GM19035 (cell line): ENCODE measurements around the gene PTPN6.
A peak's percentile ranks its signal among the peaks of the same experiment; 100 is the strongest.
"Not testable (repeated sequence)": the region's sequence is repeated elsewhere in the genome, so short reads cannot be mapped to it uniquely, and the experiment has no call there.

Experiments used
- ATAC-seq: cut with Tn5 transposase; IDR thresholded peaks from one replicate; pipeline ENCODE4 v1.9.1; 2021; ENCODE audit not compliant: unreplicated experiment

PTPN6 gene

DNA sequence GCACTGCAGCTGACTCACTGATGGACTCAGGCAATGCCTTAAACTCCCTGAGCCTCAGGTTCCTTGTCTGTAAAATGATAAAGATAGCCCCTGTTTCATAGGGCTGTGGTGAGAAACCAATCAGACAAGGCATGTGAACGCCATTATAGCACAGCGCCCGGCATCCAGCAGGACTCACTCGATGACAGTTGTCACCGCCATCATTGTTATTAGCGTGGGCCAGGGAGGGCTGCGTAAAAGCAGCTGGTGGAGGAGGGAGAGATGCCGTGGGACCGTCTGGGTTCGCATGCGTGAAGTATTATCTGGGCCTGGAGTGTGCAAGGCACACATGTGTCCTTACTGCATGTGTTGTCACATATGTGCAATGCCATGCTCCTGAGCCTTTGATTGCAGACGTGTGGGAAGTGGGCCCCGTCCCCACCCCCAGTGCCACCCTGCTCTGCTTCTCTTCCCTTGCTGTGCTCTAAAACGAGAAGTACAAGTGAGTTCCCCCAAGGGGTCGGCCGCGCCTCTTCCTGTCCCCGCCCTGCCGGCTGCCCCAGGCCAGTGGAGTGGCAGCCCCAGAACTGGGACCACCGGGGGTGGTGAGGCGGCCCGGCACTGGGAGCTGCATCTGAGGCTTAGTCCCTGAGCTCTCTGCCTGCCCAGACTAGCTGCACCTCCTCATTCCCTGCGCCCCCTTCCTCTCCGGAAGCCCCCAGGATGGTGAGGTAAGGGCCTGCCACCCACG lies at the start of gene PTPN6:
Gene PTPN6 (plus strand): TSS at position 546 of the 730 bp plus-strand sequence. CDS start 157 bp downstream, at position 703.
- peak; percentile 18 for ATAC-seq

DNA sequence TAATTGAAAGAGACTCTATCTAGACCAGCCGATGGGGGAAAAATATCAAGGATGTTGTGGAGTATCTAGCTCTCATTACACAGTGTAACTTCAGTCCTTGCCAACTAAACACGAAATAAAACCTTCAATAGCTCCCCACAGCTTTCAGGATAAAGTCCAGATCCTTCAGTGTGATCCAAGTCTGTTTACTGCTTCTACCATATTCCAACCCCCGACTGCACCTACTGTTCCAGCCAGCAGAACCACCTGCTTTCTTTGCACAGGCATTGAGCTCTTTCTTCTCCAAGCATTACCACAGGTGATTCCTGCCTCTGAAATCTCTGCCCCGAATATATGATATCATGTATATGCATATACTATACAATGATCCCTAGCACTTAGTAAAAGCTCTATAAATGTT lies 48.7 kb upstream of the PTPN6 start:
- ATAC-seq, result no peak

DNA sequence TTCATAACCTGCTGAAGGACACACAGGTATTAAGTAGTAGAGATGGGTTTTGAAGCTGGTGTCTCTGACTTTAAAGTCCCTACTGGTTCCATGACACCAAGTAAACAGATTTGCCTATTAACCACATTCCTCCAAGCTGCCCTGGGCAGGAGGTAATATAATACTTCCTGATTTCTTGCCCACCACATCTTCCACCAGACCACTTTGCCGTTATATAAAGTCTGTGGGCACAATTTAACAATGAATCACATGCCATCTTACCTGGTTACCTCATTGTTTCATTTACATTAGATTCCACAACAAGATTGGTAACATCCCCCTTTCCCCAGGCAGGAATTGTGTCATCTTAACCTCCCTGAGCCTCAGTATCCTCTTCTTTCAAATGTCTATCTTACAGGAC lies 47.4 kb upstream of the PTPN6 start:
- ATAC-seq, result no peak

DNA sequence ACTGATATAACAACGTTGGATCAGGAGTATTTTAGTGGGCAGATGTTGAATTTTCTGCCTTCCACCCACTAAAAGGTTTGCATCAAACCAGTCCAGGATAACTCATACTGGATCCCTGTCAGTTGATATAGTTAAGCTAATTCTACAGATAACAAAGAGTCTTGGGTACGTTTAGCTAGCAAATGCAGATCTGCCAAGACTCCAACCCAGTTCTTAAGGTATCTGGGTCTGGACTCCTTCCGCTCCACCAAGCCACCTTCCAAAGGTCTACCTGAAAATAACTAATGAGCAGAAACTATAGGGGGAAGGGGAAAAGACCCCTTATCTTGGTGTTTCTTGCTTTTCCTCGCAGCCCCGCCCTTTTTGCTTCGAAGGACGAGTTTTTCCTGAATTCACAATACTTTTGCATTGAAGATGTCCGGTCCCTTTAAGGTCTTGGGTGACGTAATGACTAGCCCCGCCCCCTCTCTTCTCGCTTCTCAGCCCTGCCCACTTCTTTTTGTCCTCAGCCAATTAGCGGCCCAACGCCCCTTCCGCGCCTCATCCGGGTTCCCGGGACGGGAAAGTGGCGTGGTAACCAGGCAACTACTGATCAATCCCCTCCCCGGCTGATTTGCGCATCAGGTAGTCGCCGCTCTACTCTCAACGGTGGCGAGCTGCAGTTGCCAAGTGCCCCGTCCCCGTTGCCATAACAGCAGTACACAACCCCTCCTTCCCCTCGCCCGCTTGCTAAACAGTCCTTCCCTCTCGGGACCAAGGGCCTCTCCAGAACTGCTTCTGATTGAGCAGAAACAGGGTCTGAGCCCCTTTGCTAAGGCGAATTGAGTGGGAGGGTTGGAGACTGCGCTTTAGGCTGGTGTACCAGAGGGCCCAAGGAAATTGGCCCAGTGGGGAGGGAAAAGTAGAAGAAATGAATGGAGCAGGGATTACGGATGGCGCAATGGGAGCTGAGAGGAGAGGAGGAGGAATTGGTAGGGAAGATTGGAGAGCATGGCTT lies 46.6 kb upstream of the PTPN6 start, which contains the start of gene LRRC23:
Gene LRRC23 (plus strand): TSS at position 543 of the 997 bp plus-strand sequence. CDS start 812 bp downstream, outside the sequence.
- ATAC-seq, result peak; percentile 96

DNA sequence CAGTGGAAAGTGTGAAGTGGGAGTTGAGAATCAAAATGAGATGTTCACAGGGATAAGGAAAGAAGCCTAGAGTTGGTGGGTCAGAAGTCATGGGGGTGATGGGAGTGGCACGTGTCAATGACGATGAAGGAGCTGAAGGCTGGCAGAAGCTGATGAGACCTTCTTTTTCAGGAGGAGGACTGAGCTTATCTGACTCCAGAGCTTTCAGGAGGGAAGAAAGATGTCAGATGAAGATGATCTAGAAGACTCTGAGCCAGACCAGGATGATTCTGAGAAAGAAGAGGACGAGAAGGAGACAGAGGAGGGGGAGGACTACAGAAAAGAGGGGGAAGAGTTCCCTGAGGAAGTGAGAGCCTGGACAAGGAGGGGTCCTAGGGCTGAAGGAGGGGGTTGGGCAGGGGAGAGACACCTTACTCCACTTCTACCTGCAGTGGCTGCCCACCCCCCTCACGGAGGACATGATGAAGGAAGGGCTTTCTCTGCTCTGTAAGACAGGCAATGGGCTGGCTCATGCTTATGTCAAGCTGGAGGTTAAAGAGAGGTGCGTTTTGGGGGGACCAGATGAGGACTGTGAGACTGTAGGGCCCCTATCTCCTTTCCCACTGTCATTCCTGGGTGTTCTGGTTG lies 45.6 kb upstream of the PTPN6 start:
- no peak for ATAC-seq

DNA sequence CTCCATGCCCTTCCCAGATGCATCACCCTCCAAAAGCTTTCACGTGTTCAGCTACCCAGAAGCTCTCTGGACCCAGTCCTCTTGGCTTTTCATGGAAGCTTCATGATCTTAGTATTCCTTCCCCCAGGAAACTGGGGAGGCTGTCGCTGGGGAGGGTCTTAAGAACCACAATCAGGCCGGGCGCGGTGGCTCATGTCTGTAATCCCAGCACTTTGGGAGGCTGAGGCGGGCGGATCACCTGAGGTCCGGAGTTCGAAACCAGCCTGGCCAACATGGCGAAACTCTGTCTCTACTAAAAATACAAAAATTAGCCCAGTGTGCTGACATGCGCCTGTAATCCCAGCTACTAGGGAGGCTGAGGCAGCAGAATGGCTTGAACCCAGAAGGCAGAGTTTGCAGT lies 43.0 kb upstream of the PTPN6 start:
- ATAC-seq, result not testable (repeated sequence)

DNA sequence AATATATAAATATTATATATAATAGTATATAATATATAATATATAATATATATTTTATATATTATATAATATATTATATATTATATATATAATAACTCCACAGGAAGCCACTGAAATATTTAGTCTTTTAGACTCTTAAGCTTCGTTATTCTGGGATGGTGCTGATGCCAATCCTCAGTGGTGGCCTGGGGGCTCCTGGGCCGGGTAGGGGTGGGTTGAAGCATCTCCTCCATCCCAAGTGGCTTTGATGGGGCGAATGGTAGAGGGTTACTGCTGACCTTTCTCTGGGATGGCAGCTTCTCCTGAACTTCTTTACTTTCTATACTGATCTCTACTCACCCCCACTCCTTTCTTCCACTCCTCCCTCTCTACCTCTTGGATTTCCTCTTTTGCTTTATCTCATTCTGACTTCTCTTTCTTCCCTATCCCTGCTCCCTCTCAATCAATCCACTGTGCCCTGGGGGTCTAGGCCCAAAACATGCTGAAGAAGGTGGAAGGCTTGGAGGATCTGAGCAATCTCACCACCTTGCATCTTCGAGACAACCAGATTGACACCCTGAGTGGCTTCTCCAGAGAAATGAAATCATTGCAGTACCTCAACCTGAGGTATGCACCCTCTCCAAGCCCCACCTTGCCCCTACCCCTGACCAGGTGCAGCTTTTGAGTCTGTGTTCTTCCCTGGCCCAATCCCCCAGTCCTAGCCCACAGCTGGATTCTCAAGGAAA lies 41.6 kb upstream of the PTPN6 start:
- no peak for ATAC-seq

DNA sequence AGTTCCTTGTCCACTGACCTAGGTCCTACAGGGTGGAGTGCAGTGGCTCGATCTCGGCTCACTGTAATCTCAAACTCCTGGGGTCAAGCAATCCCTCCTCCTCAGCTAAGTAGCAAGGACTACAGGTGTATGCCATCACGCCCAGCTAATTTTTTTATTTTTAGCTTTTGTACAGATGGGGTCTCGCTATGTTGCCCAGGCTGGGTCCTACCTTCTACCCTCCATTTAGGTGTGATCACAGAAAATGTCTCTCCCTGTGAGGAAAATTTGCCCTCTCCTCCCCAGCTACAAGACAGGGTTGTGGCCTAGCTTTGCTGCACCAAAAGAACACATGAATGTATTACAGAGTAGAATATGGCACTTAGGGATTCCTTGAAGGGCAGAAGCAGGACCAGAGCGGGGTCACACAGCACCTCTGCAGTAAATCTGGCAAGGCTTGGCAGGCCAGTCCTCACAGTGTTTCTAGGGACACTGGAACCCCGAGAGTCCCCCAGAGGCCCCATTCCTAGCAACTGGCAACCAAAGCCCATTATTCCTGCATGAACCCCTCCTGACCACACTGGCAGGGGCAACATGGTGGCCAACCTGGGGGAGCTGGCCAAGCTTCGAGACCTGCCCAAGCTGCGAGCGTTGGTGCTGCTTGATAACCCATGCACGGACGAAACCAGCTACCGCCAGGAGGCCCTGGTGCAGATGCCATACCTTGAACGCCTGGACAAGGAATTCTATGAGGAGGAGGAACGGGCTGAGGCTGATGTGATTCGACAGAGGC lies 38.8 kb upstream of the PTPN6 start:
- no peak for ATAC-seq

DNA sequence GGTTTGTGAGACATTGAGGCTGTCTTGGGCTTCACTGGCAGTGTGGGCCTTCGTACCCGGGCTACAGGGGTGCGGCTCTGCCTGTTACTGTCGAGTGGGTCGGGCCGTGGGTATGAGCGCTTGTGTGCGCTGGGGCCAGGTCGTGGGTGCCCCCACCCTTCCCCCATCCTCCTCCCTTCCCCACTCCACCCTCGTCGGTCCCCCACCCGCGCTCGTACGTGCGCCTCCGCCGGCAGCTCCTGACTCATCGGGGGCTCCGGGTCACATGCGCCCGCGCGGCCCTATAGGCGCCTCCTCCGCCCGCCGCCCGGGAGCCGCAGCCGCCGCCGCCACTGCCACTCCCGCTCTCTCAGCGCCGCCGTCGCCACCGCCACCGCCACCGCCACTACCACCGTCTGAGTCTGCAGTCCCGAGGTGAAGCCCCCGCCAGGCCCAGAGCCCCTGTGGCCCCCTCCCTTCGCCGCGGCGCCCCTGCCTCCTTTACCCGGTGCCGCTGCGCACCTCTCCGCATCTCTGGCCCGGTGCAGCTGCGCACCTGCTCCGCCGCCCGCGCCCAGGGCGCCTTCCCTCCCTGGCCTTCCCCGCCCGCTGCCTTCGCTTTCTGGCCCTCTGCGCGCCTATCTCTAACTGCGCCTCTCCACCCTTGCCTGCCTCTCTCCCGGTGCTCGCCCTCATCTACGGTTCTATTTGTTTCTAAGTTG lies 36.8 kb upstream of the PTPN6 start, which contains the start of gene ENO2:
Gene ENO2 (plus strand): TSS at position 335 of the 701 bp plus-strand sequence. CDS start 1,253 bp downstream, outside the sequence.
- peak; percentile 73 for ATAC-seq

DNA sequence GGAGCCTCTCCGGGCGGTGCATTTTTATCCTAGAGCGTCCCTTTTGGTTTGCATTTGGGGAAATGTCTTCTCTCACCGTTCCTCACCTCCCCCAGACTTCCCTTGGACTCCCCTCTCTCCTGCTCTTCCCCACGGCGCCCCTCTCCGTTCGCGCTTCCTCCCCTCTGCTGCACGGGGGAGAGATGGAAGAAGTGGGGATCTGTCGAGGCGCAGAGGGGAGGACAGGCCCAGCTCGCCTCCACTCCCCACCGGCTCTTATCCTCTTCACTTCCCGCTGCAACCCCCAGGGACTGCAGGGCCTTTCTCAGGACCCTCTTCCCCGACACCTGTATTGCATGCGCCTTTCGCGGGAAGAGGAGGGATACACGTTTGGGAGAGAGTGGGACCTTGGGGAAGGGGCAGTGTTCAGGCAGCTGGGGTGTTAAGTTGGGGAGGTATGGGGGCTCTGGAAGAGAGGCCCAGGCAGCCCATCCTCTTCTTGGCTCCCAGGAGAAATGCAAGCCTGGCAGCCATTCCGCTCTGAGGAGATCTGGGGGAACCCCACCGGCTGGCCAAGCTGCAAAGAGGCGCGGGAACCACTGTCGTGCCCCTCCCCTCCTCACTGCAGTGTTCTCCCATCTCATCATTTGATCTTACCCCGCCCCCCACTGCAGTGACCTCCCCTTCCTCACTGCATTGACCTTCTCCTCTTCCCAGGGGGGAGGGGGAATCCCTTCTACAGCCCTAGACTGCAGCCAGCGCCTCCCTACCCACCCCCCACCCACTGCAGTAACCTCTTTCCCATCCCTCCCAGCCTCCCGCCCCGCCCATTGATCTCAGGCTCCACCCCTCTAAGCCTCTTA lies 36.0 kb upstream of the PTPN6 start:
- ATAC-seq, result no peak

DNA sequence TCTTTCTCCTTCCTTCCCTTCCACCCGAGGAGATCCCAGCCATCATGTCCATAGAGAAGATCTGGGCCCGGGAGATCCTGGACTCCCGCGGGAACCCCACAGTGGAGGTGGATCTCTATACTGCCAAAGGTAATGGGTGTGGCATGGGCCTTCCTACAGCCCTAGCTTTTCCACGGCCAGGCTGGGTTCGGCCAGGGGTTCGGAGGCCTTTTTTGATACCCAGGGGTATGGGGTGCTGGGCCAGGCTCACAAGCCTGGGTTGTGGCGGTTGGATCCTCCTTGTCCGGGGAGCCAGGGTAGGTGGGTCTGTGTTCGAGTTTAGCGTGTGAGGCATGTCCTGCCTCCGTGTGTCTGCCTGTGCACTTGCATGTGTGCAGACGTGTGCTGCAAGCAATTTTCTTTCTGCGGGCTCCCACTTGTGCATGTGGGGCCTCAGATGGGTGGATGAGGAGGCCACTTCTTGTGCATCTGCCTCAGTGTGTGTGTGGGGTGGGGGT lies 35.3 kb upstream of the PTPN6 start:
- no peak for ATAC-seq

DNA sequence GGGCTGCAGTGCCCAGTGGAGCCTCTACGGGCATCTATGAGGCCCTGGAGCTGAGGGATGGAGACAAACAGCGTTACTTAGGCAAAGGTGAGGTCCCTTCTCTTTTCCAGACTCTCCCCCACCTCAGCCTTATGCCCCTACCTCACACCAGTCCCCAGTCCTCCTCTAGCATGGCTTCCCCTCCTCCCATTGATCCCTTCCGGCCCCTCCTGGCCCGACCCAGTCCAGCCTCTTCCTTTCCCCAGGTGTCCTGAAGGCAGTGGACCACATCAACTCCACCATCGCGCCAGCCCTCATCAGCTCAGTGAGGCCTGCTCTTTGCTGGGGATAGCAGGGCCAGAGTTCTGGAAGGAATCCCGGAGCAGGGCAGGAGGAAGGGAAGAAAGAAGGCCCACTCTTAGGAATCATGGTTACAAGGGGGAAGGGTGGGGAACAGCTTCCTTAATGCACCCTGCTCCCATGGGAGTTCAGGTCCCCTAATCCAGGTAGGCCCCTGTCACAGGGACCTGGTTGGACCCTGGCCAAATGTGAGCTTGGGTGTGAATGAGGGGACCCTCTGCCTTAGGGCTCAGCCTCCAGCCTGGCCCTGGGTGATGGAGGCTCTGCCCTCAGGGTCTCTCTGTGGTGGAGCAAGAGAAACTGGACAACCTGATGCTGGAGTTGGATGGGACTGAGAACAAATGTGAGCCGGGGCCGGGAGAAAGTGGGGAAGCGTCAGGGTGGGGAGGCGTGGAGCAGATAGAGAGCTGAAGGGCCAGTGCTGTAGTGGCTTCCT lies 34.5 kb upstream of the PTPN6 start:
- no peak for ATAC-seq

DNA sequence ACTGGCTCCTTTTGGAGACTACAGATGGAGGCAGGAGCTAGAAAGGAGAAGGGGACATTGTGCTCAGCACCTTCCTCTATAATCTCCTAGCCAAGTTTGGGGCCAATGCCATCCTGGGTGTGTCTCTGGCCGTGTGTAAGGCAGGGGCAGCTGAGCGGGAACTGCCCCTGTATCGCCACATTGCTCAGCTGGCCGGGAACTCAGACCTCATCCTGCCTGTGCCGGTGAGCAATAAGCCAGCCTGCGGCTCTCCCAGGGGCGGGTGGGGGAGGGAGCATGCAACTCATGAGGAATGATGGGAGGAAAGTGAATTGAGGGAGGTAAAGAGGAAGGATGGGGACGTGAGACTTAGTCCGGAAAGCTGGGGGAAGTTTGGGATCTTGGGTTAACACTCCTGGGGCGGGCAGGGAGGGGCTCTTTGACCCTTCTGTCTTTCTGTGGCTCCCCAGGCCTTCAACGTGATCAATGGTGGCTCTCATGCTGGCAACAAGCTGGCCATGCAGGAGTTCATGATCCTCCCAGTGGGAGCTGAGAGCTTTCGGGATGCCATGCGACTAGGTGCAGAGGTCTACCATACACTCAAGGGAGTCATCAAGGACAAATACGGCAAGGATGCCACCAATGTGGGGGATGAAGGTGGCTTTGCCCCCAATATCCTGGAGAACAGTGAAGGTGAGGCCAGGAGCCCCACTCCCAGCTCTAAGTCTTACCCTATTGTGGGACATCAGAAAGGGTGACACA lies 33.5 kb upstream of the PTPN6 start:
- ATAC-seq, result no peak

DNA sequence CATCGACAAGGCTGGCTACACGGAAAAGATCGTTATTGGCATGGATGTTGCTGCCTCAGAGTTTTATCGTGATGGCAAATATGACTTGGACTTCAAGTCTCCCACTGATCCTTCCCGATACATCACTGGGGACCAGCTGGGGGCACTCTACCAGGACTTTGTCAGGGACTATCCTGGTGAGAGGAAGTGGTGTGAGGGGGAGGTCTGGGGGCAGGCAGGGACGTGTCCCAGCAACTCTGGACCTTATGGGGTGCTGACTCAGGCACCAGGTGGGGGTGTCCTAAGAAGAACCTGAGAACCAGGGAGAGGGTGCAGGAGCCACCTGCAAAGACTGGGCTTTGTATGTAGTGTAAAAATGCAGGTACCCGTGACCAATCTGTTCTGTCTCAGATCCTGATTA lies 31.6 kb upstream of the PTPN6 start:
- no peak for ATAC-seq

DNA sequence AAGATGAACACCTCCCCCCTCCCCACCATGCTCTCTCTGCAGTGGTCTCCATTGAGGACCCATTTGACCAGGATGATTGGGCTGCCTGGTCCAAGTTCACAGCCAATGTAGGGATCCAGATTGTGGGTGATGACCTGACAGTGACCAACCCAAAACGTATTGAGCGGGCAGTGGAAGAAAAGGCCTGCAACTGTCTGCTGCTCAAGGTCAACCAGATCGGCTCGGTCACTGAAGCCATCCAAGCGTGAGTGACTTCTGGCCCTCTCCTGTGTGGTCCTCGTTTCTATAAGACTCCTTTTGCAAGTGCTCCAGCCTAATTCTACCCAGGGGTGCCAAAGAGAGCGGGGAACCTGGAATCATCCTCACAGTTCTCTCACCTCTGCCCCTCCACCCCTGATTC lies 29.6 kb upstream of the PTPN6 start:
- ATAC-seq, result no peak
